Activated CD8-positive, alpha-beta memory T cell treated with anti-CD3 and anti-CD28 coated beads, Interleukin-2, amount 50 U/mL, for 4 hours (primary cell): ENCODE data around the gene DMXL1.

ENCODE experiments used
- DNase-seq: peaks from one replicate; pipeline ENCODE4 v3.0.0-alpha.2; 2020

The DMXL1 gene

DNA sequence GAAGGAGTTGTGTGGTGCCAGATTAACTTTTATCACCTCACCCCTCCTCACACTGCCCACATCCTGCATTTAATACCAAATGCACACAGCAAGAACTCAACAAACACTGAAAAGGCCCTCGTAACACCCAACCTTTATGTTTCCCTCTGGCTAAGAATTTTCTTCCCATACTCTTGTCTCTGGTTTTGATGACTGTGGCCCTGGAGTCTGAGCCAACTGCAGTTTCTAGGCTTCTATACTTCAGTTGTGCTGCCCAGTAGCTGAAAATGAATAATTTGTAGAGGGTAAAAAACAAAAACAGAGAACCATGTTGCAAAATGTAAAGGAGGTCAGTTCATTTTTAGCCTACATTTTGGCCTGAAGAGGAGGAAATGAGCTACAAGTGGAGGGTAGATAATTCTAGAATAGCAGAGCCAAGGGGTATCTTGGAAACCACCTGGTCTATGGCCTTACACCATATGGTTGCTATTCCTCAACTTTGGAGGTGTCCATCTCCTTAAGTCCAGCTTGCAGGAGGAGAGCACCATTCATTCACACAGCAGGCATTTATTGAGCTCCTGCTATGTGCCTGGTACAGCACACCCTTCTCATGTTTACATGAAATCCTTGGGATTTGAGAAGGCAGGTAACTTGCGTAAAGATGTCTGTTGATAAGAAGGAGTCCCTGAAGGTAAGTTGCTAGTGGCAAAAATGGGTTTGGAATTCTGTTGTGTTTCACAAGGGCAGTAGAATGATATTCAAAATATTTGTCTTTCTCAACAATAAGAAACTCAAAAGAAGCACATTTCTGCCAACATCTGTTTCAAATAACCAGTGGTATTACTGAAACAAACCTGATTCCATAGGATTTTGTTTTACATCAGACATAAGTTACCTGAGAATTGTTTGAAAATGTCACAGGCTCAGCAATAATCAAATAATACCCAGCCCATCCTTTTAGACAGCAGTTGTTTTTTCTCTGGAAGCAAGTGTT, 201.2 kb downstream of the DMXL1 start:
- no peak for DNase-seq

DNA sequence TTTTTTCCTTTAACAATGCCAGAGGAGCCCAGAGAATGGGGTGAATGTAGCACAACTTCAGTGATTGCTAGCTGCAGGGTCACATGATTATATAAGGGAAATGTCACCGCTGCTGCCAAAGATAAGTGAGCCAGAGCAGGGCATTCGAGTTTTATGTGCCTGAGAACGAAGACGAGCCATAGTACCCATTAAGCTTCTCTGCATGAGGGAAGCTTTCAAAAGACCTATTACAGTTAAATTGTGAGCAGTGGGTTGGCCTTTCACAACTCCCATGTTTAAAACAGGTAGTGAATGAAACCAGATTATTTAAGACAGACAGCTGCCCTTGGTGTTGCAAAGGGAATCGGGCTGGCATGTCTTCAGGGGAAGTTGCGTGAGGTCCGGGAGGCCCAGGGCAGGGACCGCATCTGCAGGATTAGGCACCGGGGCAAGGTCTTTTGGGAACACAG, 202.5 kb downstream of the DMXL1 start:
- DNase-seq: no peak

DNA sequence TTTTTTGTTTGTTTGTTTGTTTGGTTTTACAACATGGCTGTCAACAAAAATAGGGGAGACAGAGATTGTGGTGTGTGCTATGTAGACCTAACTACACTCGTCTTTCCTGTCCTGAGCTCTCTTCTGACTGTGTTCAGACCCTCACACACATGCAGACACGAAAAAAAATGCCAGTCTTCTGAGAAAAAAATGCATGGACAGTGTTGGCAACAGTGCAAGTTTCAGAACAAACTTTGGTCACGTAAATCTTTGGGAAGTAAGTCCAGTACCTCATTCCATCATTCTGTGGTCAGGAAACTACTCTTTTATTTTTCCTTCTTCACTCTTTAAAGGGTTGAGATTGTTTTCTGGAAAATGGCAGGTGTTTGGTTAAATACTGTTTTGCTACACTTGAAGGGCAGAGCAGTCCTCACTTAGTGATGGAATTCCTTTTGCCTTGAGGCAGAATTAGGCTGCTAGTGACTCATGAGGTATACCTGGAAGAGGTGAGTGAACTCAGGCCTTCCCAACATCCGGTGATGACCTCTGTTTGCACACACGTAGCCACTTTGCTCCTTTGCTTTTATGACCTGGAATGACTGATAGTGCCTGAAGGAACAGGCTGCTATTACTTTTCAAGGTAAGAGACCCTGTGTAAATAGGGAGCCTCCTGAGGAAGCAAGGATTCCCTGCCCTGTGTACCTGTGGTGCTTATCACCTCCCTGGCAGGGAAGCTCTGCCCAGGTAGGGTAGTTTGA, 203.3 kb downstream of the DMXL1 start:
- DNase-seq: no peak

DNA sequence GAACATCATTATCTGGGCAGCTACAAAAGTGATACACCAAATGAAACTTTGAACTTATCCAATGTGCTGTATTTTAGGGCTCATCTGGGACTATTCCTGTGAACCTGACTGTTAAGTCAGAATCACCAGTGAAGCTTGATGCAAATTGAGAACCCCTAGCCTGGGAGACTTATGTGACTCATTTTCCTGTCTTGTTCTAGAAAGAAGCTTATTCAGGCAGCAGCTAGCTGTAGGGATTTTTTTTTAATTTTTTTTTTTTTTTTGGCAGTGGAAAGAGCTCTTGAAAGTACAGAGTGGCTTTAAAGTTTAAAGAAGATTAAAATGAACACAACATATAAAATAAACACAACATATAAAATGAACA, 203.9 kb downstream of the DMXL1 start:
- DNase-seq: no peak

DNA sequence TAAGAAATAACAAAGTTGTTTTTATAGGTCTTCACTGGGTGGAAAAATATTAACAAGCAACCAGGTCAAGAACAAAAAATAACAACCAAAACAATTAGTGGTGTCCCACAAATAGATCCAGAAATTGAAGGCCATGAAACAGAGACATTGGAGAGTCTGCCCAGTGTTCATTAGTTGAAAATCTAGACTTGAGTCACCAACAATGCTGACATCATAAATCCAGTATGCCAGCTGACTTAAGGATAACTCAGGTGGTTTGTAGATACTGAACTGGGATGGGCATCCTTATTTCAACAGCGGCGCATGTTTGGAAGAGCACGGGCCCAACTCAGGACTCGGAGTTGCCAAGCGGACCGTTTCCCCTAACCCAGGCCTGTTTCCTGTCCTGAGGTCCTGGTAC, 204.3 kb downstream of the DMXL1 start:
- DNase-seq: no peak

DNA sequence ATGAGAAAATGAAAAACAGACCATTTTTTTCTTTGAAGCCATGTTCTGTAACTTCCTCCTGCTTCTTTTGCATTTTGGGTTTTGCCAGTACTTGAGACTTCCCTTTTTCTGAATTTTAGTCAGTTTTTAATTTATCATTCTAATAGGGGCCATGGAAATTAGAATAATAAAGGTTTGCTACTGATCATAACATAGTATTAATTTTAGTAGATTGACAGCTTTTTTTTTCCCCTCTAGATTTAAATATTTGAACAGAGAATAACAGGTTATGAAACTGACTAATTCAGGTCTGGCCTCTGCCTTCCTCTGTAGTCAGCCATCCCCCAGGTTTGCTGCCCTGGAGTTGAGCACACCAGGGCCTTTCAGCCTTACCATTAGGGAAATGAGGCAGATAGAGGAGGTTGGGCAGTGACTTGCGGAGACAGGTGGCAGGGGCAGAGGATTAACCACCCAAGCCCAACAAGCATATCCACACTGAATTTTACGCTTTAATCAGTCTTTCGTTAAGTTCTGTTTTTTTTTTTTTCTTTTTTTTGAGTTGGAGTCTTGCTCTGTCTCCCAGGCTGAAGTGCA, 204.8 kb downstream of the DMXL1 start:
- DNase-seq: no peak

DNA sequence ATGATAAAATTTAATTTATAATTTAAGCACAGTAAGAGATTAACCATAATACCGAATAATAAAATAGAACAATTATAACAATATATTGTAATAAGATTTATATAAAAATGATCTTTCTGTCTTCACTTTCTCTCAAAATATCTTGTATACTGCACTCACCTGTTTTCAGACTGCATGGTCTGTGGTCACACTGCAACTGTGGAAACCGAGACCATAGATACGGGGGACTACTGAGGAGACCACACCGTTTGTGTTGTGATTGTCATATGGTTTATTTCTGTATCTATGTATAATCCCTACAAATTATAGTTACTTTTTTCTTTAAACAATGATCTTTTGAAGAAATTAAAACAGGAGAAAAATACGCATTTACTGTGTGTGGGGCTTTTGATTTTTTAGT, 206.1 kb downstream of the DMXL1 start:
- DNase-seq: no peak

DNA sequence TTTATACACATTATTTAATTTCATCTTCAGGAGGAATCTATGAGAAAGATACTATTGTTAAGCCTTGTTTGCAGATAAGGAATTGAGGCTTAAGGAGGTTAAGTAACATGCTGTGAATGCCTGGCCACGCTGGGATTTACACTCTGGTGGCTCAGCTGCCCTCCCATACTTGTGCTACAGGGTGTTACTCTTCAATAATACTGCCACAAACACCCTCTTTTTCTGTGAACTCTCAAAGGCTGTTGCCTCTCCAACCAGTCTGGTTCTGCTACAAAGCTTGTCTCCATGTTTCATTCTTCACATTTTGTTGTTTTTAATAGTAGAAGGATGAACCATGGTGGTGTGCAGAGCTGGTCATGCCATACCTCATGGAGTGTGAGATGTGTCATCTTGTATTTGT, 208.2 kb downstream of the DMXL1 start:
- no peak for DNase-seq

DNA sequence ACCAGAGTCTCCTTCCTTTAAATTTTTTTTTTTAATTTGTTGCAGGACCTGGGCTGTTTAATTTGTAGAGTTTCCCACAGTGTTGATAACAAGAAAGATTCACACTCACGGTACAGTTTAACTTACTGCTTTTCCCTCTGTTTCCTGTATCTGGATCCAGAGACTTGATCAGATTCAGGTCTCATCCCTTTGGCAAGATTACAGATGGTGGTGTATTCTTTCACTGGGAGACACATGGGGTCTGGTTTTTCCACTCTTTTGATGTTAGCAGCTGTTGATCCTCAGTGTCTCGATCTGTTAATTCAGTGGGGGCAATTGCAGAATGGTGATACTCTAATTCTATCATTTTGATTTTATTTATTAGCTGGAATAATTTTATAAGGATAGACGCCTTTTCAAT, 209.5 kb downstream of the DMXL1 start:
- no peak for DNase-seq

DNA sequence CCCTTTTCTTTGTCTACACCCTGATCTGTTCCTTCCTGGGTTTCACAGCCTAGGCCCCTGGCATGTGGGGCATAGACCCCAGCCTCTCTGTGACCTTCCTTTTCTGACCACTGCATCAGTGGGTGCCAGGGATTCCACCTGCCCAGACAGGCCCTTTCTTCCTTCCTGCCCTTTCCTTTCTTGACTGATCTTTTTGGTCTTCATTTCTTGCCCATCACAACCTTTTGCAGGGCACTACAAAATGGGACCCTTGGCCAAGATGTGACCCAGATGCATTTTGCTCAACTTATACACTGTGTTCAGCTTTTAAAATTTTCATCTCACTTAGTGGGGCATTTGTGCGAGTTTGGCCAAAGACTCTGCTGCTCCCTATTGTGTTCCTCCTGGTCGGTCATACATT, 211.7 kb downstream of the DMXL1 start:
- DNase-seq: no peak

DNA sequence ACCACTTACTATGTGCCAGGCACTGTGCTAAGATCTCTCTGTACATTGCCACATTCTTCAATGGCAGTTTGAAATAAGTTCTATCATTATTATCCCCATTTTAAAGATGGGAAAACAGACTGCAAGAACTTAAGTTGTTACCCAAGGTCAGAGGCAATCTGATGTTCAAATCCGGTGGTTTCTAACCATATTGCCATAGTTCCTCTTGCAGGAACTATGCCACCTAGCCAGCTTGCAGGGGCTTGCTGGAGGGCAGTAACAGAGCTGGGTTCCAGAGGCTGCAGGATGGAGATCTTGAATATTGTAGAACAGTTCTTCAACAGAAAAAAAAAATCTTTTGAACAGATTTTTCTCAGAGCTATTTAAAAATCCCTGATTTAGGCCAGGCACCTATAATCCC, 213.1 kb downstream of the DMXL1 start:
- DNase-seq: no peak

DNA sequence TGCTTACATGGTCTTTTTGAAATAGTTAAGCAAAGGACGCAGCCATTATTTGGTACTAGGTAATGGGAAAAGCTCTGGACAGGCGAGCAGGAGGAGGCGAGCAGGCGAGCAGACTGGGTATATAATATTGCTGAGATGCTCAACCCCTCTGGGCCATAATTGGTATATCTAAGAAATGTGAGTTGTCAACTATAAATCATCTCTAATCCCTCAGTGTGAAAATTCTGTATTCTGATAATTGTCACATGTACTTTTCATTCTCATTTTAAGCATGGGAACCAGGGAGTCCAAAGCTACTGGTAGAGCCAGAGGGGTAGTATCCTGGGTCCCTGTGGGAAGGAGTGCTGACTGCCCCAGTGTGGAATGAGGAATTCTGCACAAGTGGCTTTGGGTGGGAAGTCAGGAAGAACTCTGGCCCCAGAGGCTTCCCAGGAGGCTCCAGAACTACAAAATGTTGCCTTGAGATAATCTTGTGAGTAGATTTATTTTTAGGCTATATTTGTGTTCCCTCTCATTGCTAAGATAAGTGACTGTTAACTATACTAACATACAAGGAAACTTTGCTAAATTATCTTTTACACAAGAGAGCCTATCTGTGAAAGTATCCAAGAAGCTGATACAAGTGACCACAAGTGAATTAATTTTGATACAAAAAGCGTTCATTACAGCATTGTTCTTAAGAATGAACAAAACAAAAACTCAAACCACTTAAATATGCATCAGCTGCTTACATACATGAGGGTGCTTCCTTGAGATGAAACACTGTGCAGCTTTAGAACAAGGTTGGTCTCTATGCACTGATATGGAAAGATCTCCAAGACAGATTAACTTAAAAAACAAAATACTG, 214.4 kb downstream of the DMXL1 start:
- no peak for DNase-seq

DNA sequence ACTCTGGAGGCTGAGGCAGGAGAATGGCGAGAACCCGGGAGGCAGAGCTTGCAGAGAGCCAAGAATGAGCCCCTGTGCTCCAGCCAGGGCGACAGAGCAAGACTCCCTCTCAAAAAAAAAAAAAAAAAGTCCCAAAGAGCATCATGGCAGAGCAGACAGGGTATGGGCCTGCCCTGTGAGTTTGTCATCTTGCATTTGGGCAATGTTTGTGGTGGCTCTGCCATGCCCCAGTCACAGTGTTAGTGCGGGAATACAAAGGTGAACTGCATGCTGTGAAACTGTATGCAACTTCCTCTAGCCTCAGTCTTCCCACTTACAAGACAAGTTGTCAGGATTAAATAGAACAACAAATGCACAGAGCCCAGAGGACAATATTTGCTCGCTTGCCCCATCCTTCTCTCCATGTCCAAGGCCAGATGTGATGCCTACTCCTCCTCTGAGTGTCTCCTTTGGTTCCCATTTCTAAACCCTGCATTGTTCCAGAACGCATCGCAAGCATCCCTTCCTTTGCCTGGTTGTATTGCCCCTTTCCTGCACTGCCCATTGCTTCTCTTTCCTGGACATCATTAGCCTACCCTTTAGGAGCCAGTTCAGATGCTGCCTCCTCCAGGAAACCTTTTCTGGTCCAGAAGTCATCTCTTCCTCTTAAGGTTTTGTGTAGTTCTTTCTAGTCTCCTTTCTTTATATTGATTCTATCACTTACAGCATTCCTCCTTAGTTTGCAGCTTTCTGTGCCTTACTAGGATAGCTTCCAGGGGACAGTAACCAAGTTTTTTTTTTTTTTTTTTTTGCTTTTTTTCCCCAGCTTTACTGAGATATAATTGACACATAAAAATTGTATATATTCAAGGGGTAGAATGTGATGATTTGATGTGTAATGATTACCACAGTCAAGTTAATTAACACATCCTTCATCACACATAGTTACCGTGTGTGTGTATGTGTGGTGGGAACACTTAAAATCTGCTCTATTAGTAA, 215.9 kb downstream of the DMXL1 start:
- no peak for DNase-seq

DNA sequence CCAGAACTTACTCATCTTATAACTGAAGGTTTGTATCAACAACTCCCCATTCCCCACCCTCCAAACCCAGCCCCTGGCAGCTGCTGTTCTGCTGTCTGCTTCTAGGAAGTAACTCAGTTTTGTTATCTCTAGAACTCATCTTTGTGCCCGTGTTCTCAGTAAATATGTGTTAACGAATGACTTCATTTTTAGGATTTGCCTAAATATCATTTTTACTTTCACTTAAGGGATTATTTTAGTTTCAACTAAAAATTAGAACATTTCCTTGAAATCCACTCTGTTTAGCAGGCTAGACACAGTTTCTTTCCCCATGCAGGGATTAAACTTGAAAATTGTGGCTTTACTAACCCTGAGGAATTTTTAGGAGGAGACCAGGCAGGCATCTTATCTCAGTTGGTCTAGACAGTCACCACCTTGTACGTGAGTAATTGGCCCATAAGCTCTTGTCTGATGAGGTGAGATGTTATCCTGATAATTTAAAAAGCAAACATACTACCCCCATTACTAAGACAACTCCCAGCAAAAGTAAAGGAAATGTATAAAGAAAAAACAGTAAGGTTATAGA, 216.7 kb downstream of the DMXL1 start:
- peak; percentile 41 for DNase-seq

DNA sequence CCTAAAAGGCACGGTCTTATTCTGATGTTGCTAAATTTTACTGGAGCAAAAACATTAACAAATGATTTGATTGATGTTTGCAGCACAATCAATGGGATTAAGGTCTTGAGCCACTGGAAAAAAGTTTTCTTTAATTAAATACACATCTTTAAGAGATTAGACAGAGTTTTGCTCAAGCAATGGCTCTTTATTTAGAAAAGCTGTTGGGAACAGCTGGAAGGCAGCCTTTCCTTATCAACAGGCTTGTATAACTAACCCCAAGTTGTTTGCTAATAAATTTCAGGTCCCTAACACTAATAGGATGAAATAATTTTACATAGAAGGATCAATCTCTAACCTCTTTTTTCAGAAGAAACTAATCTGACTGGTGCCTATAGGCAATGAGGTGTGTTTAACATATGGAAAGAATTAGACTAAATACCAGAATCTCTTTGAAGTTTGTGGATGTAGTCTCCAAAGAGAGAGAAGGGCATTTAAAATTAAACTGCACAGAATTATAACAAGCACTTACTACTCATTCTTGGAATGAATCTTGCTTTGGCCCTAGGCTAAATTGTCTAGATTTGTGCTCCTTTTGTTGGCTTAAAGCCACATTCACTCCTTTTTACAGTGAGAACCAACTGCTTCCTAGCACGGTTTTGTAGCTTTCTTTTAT, 217.6 kb downstream of the DMXL1 start:
- DNase-seq: no peak

DNA sequence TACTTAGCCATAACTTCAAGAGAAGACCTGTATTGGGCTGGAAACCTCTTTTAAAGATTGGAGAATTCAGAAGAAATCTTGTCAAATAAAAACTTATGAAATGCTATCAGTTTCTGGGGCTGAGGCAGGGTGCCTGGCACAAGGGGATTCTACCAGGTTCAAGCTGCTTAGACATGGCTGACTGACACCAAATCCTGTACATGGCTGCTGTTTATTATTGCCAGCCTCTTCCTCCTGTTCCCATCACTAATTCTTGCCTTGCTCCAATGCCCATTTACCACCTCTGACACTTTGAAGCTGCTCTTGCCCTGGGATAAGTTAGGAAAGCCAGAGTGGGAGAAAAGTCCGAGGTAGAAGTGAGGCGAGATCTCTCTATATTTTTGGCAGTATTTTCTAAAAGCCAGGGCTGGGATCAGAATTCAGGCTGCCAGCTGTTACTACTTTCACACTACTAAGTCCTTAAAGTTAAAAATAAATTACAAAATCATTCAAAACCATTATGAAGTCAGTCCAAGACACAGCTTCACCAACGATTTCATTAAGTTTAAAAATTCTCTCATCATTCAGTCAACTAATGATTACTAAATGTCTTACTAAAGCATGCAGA, 218.7 kb downstream of the DMXL1 start:
- DNase-seq: no peak

DNA sequence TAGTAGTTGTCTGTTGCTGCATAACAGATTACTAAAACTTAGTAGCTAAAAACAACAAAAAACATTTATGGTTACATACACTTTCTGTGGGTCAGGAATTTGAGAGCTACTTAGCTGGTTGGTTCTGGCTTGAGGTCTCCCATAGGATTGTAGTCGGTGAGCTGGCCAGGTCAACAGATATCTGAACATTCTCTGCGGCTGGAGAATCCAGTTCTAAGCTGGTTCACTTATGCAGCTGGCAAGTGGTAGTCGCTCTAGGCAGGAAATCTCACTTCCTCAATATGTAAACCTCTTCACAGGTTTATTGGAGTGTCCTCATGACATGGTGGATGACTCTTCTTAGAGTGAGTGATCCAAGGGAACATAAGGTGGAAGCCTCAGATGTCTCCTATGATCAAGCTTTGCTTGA, 219.3 kb downstream of the DMXL1 start:
- DNase-seq: no peak

DNA sequence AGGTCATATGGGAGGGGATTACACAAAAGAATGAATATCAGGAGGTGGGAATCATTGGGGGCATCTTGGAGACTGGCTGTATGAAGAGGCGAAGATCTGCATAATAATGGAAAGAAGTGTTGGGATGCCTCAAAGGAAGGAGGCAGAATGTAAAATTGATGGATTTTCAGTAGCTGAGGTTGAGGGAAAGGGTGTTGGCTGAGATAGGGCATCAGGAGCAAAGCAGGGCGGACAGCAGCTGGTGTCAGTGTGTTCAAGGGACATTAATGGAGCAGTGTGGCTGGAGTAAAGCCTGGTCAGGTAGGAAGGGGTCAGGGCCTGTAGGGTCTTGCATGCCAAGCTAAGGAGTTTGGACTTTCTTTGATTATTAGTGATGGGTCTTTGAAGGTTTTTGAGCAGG, 219.7 kb downstream of the DMXL1 start:
- no peak for DNase-seq

DNA sequence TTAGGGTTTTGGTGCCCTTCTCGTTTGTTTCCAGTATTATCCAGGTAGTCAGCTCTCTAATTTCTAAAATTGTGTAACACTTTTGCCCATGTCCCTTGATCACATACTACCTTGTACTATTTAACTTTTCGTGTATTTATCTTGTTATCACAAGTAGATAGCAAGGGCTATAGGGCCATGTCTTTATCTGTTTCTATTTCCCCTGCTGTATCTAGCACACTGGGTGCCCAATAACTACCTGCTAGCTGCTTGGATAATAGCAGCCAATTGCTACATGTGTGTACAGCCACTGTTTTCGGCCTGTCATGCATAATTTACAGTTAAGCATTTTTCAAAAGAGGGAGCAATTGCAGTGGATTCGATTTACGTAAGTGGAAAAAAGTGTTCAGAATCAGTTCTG, 220.2 kb downstream of the DMXL1 start:
- no peak for DNase-seq

DNA sequence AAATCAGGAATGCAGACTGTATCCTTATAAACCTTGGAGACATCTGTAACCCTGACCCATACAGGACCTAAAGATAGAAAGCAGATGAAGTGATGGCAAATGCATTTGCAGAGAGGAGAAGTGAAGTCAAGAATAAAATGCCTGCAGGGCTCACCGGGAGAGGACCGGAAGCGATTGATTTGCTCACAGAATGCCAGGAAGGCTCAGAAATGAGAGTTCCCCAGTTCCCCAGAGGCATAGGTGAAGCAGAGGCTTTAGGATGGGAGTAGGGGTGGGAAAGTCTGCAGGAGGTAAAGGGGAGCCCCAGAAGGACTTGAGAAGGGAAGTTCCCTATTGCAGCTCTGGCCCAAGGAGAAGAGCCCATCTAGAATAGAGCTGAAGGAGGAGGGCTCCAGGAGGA, 221.0 kb downstream of the DMXL1 start:
- no peak for DNase-seq
